PC-3 (cell line): Measurements from ENCODE around the gene ANKS1B. TPM values are rescaled to one million over a fixed set of nuclear protein-coding genes. Genes with fewer than 3 reads are reported as not detected.

Experiments
- ATAC-seq: fragments of 200-7000 bp; cut with Tn5 transposase; 2 replicates; pipeline ENCODE4 v1.9.1; 2020; ENCODE audit warnings: mild to moderate bottlenecking, moderate library complexity
- BruUV-seq: library from RNA; stranded (reverse); fragments of 400-500 nt; replicated peaks from 2 replicates; lab custom pipeline; 2021; lab: Mats Ljungman, UMichigan
- CTCF ChIA-PET: fragments of 300-600 bp; sonication (Branson Sonifier 250); formaldehyde crosslinking; loops from one replicate; lab custom pipeline; 2022; ENCODE audit warnings: antibody characterized with exemption; lab: Charles Lee
- POLR2A ChIA-PET: fragments of 300-600 bp; sonication (Branson Sonifier 250); formaldehyde crosslinking; loops from one replicate; lab custom pipeline; 2022; ENCODE audit warnings: antibody characterized with exemption; ENCODE audit not compliant: unreplicated experiment; lab: Charles Lee
- DNase-seq: peaks from one replicate; pipeline ENCODE4 v3.0.0-alpha.2; 2015
- H2AFZ ChIP-seq: fragments of 300-600 bp; sonication (generic); 2 replicates; pipeline ENCODE4 v1.6.0; 2016; ENCODE audit warnings: antibody characterized with exemption, low read length
- H3F3A ChIP-seq: fragments of 300-600 bp; sonication (generic); one replicate; pipeline ENCODE4 v1.6.0; 2017; ENCODE audit warnings: antibody characterized with exemption, low read length, control low read depth, mild to moderate bottlenecking; ENCODE audit not compliant: unreplicated experiment
- H3K27ac ChIP-seq: fragments of 300-600 bp; sonication (generic); 2 replicates; pipeline ENCODE4 v1.5.1; 2016; ENCODE audit warnings: mild to moderate bottlenecking, low read length
- H3K27me3 ChIP-seq: fragments of 300-600 bp; sonication (generic); 2 replicates; pipeline ENCODE4 v1.6.1; 2016; ENCODE audit warnings: low read length, mixed read lengths
- H3K36me3 ChIP-seq: fragments of 300-600 bp; sonication (generic); 2 replicates; pipeline ENCODE4 v1.6.1; 2016; ENCODE audit warnings: low read depth, mixed run types, low read length, mixed read lengths
- H3K4me1 ChIP-seq: fragments of 300-600 bp; sonication (generic); 2 replicates; pipeline ENCODE4 v1.5.1; 2016; ENCODE audit warnings: low read length; ENCODE audit not compliant: insufficient read depth
- H3K4me2 ChIP-seq: fragments of 300-600 bp; sonication (generic); 2 replicates; pipeline ENCODE4 v1.6.0; 2016; ENCODE audit warnings: low read length
- H3K4me3 ChIP-seq: fragments of 300-600 bp; sonication (generic); 2 replicates; pipeline ENCODE4 v1.5.1; 2016; ENCODE audit warnings: mild to moderate bottlenecking, low read length, mixed read lengths
- H3K79me2 ChIP-seq: fragments of 300-600 bp; sonication (generic); 2 replicates; pipeline ENCODE4 v1.6.1; 2017; ENCODE audit warnings: low read length, mixed read lengths
- H3K9ac ChIP-seq: fragments of 300-600 bp; sonication (generic); 2 replicates; pipeline ENCODE4 v1.6.0; 2016; ENCODE audit warnings: mild to moderate bottlenecking, low read length
- H3K9me2 ChIP-seq: fragments of 300-600 bp; sonication (generic); replicated peaks from 2 replicates; pipeline ENCODE4 v1.6.1; 2016; ENCODE audit warnings: mixed run types, low read length, mixed read lengths
- H3K9me3 ChIP-seq: fragments of 300-600 bp; sonication (generic); 2 replicates; pipeline ENCODE4 v1.6.1; 2016; ENCODE audit warnings: low read length, mixed read lengths
- H4K20me1 ChIP-seq: fragments of 300-600 bp; sonication (generic); 2 replicates; pipeline ENCODE4 v1.6.1; 2016; ENCODE audit warnings: low read length, mixed read lengths
- CTCF ChIP-seq: fragments of 300-600 bp; sonication (generic); conservative IDR thresholded peaks from 2 replicates; pipeline ENCODE4 v1.5.1; 2017; ENCODE audit warnings: antibody characterized with exemption, low read depth, mild to moderate bottlenecking, low read length
- EZH2 ChIP-seq: fragments of 300-600 bp; sonication (generic); IDR thresholded peaks from one replicate; pipeline ENCODE4 v1.6.1; 2017; ENCODE audit warnings: antibody characterized with exemption, mild to moderate bottlenecking, low read length; ENCODE audit not compliant: unreplicated experiment
- EZH2phosphoT487 ChIP-seq: fragments of 300-600 bp; sonication (generic); IDR thresholded peaks from 2 replicates; pipeline ENCODE4 v1.6.1; 2018; ENCODE audit warnings: mild to moderate bottlenecking, antibody characterized with exemption, low read length, borderline replicate concordance
- intact Hi-C: fragments of 100-400 bp; cut with micrococcal nuclease; formaldehyde crosslinking; loops from 2 replicates; pipeline ENCODE4 v1.9.0; 2023
- total RNA-seq: library from RNA; depleted of rRNA; stranded (reverse); fragments of >200 nt; gene quantifications from 2 replicates; pipeline ENCODE4 v1.2.3, GENCODE V29; 2014

The ANKS1B gene
- total RNA-seq, 1 experiment from 2014 or later, result 0.07 TPM

- POLR2A ChIA-PET, result no interaction called here
- CTCF ChIA-PET, result no interaction called here
- no peak overlapping the region for H3K4me2 ChIP-seq
- H3K9ac ChIP-seq, result no peak overlapping the region
- no peaks in the 10 kb centered on the region for H3K79me2 ChIP-seq
- intact Hi-C loops, result no loop called here
- no peak overlapping the region for H2AFZ ChIP-seq
- no peaks in the 10 kb centered on the region for H4K20me1 ChIP-seq
- no peaks in the 10 kb centered on the region for H3K4me1 ChIP-seq
- H3K4me3 ChIP-seq, result no peak overlapping the region
- no peak overlapping the region for H3K27ac ChIP-seq
- no TSS peak for BruUV-seq
- ATAC-seq (no peak), DNase-seq (no peak)
- H3K9me2 ChIP-seq, result no peaks in the 10 kb centered on the region
- H3K27me3 ChIP-seq, result no peaks in the 10 kb centered on the region
- no peaks in the 10 kb centered on the region for H3K36me3 ChIP-seq
- H3K9me3 ChIP-seq, result no peaks in the 10 kb centered on the region
- H3F3A ChIP-seq, result no peaks in the 10 kb centered on the region
- TF ChIP-seq EZH2, result no peak
- TF ChIP-seq EZH2phosphoT487, result no peak
- no peak for TF ChIP-seq CTCF
These were observed 955.0 kb downstream of the ANKS1B start for GRCh38 chr12:99029511-99030271.

GRCh38 chr12:99027461-99027860 lies 957.3 kb downstream of the ANKS1B start:
- no peak overlapping the region for H3K4me2 ChIP-seq
- ATAC-seq (no peak), DNase-seq (no peak)
- H3K79me2 ChIP-seq, result no peaks in the 10 kb centered on the region
- ChIA-PET POLR2A (no interaction called here), CTCF (no interaction called here)
- no peaks in the 10 kb centered on the region for H3K4me1 ChIP-seq
- no peaks in the 10 kb centered on the region for H3F3A ChIP-seq
- no peaks in the 10 kb centered on the region for H3K9me2 ChIP-seq
- H3K27ac ChIP-seq, result no peak overlapping the region
- no peak overlapping the region for H2AFZ ChIP-seq
- no peak for TF ChIP-seq EZH2
- TF ChIP-seq EZH2phosphoT487, result no peak
- TF ChIP-seq CTCF, result no peak
- BruUV-seq, result no TSS peak
- H3K9ac ChIP-seq, result no peak overlapping the region
- H3K27me3 ChIP-seq, result no peaks in the 10 kb centered on the region
- no peaks in the 10 kb centered on the region for H3K36me3 ChIP-seq
- no peaks in the 10 kb centered on the region for H4K20me1 ChIP-seq
- no peak overlapping the region for H3K4me3 ChIP-seq
- no peaks in the 10 kb centered on the region for H3K9me3 ChIP-seq
- intact Hi-C loops, result no loop called here

GRCh38 chr12:99027055-99027393 lies 957.7 kb downstream of the ANKS1B start:
- no peak for DNase-seq
- ChIA-PET POLR2A (no interaction called here), CTCF (no interaction called here)
- Histone ChIP-seq H3K9me3 (no peaks in the 10 kb centered on the region), H3K9ac (no peak overlapping the region), H4K20me1 (no peaks in the 10 kb centered on the region), H3K9me2 (no peaks in the 10 kb centered on the region), H3K36me3 (no peaks in the 10 kb centered on the region), H2AFZ (no peak overlapping the region), H3K4me1 (no peaks in the 10 kb centered on the region), H3K79me2 (no peaks in the 10 kb centered on the region), H3K4me3 (no peak overlapping the region), H3F3A (no peaks in the 10 kb centered on the region), H3K27me3 (no peaks in the 10 kb centered on the region), H3K27ac (no peak overlapping the region), H3K4me2 (no peak overlapping the region)
- BruUV-seq, result no TSS peak
- intact Hi-C loops, result no loop called here
- no peak for ATAC-seq
- TF ChIP-seq CTCF (no peak), EZH2phosphoT487 (no peak), EZH2 (no peak)
